GM06990 (cell line): Measurements from ENCODE around the gene GRK3.
"Not testable (repeated sequence)": the region's sequence is repeated elsewhere in the genome, so short reads cannot be mapped to it uniquely, and the experiment has no call there.

Experiments used
- DNase-seq: peaks from one replicate; pipeline ENCODE4 v3.0.0-alpha.2; 2011; ENCODE audit not compliant: insufficient read length; ENCODE audit errors: extremely low read depth
- H3K27me3 ChIP-seq: replicated peaks from 2 replicates; pipeline ENCODE4 v1.6.0; 2011; ENCODE audit warnings: low read length; ENCODE audit not compliant: control insufficient read depth, insufficient read depth
- H3K36me3 ChIP-seq: 2 replicates; pipeline ENCODE4 v1.5.1; 2011; ENCODE audit warnings: low read length; ENCODE audit not compliant: control insufficient read depth, insufficient read depth
- H3K4me3 ChIP-seq: replicated peaks from 2 replicates; pipeline ENCODE4 v1.5.1; 2011; ENCODE audit warnings: low read depth, mild to moderate bottlenecking, control low read depth, low read length
- TF ChIP-seq, protein P1 (sequence below): IDR thresholded peaks from 2 replicates; pipeline ENCODE4 v1.5.1; 2011; ENCODE audit warnings: low read length, control low read depth, mild to moderate bottlenecking, inconsistent platforms; ENCODE audit not compliant: insufficient read depth, poor library complexity, severe bottlenecking

GRK3 gene

DNA sequence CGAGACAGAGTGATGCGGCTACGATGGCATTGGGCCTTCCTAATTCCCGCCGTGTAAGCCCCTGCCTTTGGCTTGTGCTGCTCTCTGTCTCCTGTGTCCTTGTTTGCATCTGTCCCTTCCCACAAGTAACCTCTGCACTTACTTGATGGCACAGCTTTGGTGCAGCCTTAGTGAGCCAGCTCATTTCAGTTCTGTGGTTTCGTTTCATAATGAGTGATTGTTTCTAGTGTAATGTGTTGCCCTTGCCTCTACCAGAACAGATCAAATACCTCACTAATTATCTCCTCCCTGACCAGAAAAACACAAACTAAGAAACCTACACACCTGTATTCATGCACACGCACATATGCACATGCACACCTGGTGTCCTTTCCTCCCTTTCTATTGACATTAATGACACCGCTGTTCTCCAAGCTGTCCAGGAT is 58.8 kb downstream of the GRK3 start:
- peak; percentile 68 for DNase-seq
- TF ChIP-seq, protein P1, sequence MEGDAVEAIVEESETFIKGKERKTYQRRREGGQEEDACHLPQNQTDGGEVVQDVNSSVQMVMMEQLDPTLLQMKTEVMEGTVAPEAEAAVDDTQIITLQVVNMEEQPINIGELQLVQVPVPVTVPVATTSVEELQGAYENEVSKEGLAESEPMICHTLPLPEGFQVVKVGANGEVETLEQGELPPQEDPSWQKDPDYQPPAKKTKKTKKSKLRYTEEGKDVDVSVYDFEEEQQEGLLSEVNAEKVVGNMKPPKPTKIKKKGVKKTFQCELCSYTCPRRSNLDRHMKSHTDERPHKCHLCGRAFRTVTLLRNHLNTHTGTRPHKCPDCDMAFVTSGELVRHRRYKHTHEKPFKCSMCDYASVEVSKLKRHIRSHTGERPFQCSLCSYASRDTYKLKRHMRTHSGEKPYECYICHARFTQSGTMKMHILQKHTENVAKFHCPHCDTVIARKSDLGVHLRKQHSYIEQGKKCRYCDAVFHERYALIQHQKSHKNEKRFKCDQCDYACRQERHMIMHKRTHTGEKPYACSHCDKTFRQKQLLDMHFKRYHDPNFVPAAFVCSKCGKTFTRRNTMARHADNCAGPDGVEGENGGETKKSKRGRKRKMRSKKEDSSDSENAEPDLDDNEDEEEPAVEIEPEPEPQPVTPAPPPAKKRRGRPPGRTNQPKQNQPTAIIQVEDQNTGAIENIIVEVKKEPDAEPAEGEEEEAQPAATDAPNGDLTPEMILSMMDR = no peak
- H3K36me3 ChIP-seq = no peaks in the 10 kb centered on the region; the same call in 1 of the 2 replicates

GRCh38 chr22:25623851-25624250 is 59.4 kb downstream of the GRK3 start:
- TF ChIP-seq, protein P1 = no peak

More for the DNA sequence above, 58.8 kb downstream of the GRK3 start:
- H3K27me3 ChIP-seq = no peaks in the 10 kb centered on the region
- peak overlapping the region; percentile 32 for H3K4me3 ChIP-seq

GRCh38 chr22:25624476-25624875 is 60.0 kb downstream of the GRK3 start:
- TF ChIP-seq, protein P1 = no peak
- H3K4me3 ChIP-seq = no peak overlapping the region
- peaks cover 1% of the 10 kb centered on the region for H3K36me3 ChIP-seq
- H3K27me3 ChIP-seq = no peaks in the 10 kb centered on the region
- DNase-seq = no peak

More at GRCh38 chr22:25623851-25624250, 59.4 kb downstream of the GRK3 start:
- no peak for DNase-seq
- no peaks in the 10 kb centered on the region; the same call in 1 of the 2 replicates for H3K36me3 ChIP-seq
- H3K27me3 ChIP-seq = no peaks in the 10 kb centered on the region
- H3K4me3 ChIP-seq = no peak overlapping the region

GRCh38 chr22:25625747-25626623 is 61.5 kb downstream of the GRK3 start:
- not testable (repeated sequence) for H3K4me3 ChIP-seq, H3K27me3 ChIP-seq, H3K36me3 ChIP-seq, DNase-seq

DNA sequence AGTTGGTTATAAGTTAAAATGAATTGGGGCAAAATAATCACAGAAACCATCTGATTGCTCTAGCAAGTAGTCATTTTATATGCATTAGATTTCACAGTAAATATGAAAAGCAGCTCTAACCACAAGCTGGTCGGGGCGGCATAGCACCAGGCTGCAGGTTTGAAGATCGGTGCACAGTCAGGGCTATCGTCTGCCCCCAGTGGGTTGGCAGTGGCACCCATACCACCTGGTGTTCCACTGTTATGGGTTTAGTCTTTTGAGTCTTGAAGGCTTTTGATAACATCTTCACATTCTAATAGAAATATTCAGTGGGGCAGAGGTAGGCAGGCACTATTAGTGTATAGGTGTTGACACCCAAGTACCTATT is 62.1 kb downstream of the GRK3 start:
- Histone ChIP-seq H3K36me3 (peaks cover 1% of the 10 kb centered on the region), H3K27me3 (no peaks in the 10 kb centered on the region), H3K4me3 (no peak overlapping the region)
- TF ChIP-seq, protein P1 = no peak
- no peak for DNase-seq

- H3K36me3 ChIP-seq = peaks cover 1% of the 10 kb centered on the region
- no peaks in the 10 kb centered on the region for H3K27me3 ChIP-seq
- no peak for DNase-seq
- TF ChIP-seq, protein P1 = no peak
- no peak overlapping the region for H3K4me3 ChIP-seq
These were observed 62.9 kb downstream of the GRK3 start for GRCh38 chr22:25627271-25627852.
